Smooth muscle cell (in vitro differentiated cells): ENCODE data around the gene MOCS3. TPM values are rescaled to one million over a fixed set of nuclear protein-coding genes. Genes with fewer than 3 reads are reported as not detected.

Experiments
- DNase-seq: peaks from one replicate; lab custom pipeline; 2025; ENCODE audit not compliant: unreplicated experiment; lab: John Stamatoyannopoulos, UW
- H2AFZ ChIP-seq: fragments of 200-600 bp; sonication (generic); 2 replicates; pipeline ENCODE4 v1.6.0; 2016; ENCODE audit warnings: antibody characterized with exemption, low read depth, mild to moderate bottlenecking
- H3F3A ChIP-seq: fragments of 200-600 bp; sonication (generic); 2 replicates; pipeline ENCODE4 v1.6.0; 2017; ENCODE audit warnings: antibody characterized with exemption, low read depth
- H3K27ac ChIP-seq: fragments of 200-600 bp; sonication (generic); 2 replicates; pipeline ENCODE4 v1.5.1; 2016; ENCODE audit warnings: low read depth, mild to moderate bottlenecking
- H3K27me3 ChIP-seq: fragments of 200-600 bp; sonication (generic); 2 replicates; pipeline ENCODE4 v1.6.1; 2016; ENCODE audit warnings: low read depth, mild to moderate bottlenecking
- H3K36me3 ChIP-seq: fragments of 200-600 bp; sonication (generic); 2 replicates; pipeline ENCODE4 v1.5.1; 2016; ENCODE audit warnings: low read depth
- H3K4me1 ChIP-seq: fragments of 200-600 bp; sonication (generic); 2 replicates; pipeline ENCODE4 v1.5.1; 2016; ENCODE audit warnings: low read depth
- H3K4me2 ChIP-seq: fragments of 200-600 bp; sonication (generic); 2 replicates; pipeline ENCODE4 v1.6.0; 2016; ENCODE audit warnings: mild to moderate bottlenecking
- H3K4me3 ChIP-seq: fragments of 200-600 bp; sonication (generic); 2 replicates; pipeline ENCODE4 v1.5.1; 2016; ENCODE audit warnings: mild to moderate bottlenecking
- H3K79me2 ChIP-seq: fragments of 200-600 bp; sonication (generic); 2 replicates; pipeline ENCODE4 v1.6.0; 2016; ENCODE audit warnings: low read depth, mild to moderate bottlenecking
- H3K9ac ChIP-seq: fragments of 200-600 bp; sonication (generic); 2 replicates; pipeline ENCODE4 v1.6.0; 2016; ENCODE audit warnings: low read depth
- H3K9me3 ChIP-seq: fragments of 200-600 bp; sonication (generic); replicated peaks from 2 replicates; pipeline ENCODE4 v1.5.1; 2016; ENCODE audit warnings: low read depth
- H4K20me1 ChIP-seq: fragments of 200-600 bp; sonication (generic); 2 replicates; pipeline ENCODE4 v1.6.0; 2016; ENCODE audit warnings: low read depth
- WGBS: methylation state at CpG from one replicate; pipeline ENCODE4 v1.1.7; 2016; ENCODE audit warnings: low lambda C conversion rate; 5-methylcytosine and 5-hydroxymethylcytosine counted together
- polyA plus RNA-seq: library from polyadenylated mRNA; unstranded; fragments of >200 nt; fragmentation: Nextera tagmentation; extraction: Ambion mirVana; gene quantifications from 2 replicates; pipeline ENCODE4 v1.2.1, GENCODE V29; 2016
- total RNA-seq: library from RNA; depleted of rRNA; stranded (reverse); fragments of >200 nt; gene quantifications from 2 replicates; pipeline ENCODE4 v1.2.3, GENCODE V29; 2014
- TF ChIP-seq, protein P1 (sequence below): fragments of 200-600 bp; sonication (generic); IDR thresholded peaks from 2 replicates; pipeline ENCODE4 v1.5.1; 2017; ENCODE audit warnings: borderline replicate concordance, mild to moderate bottlenecking, antibody characterized with exemption; ENCODE audit not compliant: insufficient read depth, poor library complexity, severe bottlenecking

The MOCS3 gene
- total and polyA plus RNA-seq, 2 experiments from 2014 or later = 3.2 to 3.7 TPM

DNA sequence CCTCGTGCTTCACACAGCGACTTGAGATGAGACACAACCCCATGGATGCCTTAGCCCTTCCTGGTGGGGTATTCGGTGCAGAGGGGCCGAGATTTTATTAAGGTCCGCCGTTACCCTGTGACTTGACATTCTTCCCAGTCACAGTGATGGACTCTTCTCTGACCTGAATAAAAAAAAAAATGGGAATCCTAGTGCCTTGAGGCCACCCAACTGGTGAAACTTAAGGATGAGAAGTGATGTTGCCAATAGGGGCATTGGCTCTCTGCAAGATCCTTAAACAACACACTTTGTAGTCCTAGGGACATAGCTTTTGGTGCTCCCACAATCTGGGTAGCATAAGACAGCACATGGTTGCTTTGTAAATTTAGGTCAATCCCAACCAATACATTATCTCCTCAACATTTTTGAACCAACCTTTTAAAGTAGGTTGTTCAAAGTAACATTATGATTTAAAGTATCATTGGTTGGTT is 26.6 kb upstream of the MOCS3 start:
- Histone ChIP-seq H3K79me2 (peaks cover 35% of the 10 kb centered on the region), H3K4me3 (peak overlapping the region; percentile 61), H2AFZ (no peak overlapping the region), H3K4me2 (peak overlapping the region; percentile 83), H3K27me3 (no peaks in the 10 kb centered on the region), H3K36me3 (peaks cover 22% of the 10 kb centered on the region), H3K9me3 (no peaks in the 10 kb centered on the region), H3F3A (peaks cover 48% of the 10 kb centered on the region), H4K20me1 (peaks cover 31% of the 10 kb centered on the region), H3K9ac (peak overlapping the region; percentile 89), H3K4me1 (peaks cover 20% of the 10 kb centered on the region), H3K27ac (peak overlapping the region; percentile 95)
- TF ChIP-seq, protein P1, sequence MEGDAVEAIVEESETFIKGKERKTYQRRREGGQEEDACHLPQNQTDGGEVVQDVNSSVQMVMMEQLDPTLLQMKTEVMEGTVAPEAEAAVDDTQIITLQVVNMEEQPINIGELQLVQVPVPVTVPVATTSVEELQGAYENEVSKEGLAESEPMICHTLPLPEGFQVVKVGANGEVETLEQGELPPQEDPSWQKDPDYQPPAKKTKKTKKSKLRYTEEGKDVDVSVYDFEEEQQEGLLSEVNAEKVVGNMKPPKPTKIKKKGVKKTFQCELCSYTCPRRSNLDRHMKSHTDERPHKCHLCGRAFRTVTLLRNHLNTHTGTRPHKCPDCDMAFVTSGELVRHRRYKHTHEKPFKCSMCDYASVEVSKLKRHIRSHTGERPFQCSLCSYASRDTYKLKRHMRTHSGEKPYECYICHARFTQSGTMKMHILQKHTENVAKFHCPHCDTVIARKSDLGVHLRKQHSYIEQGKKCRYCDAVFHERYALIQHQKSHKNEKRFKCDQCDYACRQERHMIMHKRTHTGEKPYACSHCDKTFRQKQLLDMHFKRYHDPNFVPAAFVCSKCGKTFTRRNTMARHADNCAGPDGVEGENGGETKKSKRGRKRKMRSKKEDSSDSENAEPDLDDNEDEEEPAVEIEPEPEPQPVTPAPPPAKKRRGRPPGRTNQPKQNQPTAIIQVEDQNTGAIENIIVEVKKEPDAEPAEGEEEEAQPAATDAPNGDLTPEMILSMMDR = no peak
- DNase-seq = no peak
- 67% methylated on average over 6 of the region's 6 CpGs for WGBS

DNA sequence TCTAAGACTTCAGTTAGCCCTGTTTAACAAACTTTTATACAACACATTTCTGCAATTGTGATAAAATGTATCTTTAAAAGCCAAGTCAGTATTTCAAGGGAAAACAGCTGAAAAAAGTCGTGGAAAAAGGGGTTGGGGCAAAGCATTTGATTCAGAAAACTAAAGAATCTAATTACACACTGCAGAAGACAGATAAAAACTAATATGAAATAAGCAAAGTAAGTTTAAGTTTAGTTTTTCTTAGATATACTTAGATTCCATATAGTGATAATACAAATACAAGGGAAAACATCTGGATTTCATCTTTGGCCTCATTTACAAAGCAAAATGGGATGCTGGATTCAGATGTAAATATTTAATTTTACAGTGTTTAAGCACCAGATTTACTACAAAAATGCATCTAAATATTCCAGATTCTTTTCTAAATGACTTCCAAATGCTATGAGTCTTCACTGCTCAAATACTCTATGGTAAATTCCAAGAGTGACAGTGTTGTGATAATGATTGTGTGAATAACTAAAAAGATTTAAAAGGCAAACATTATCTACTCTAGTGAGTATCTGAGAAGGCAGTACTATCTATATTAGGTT is 25.8 kb upstream of the MOCS3 start:
- no peaks in the 10 kb centered on the region for H3K27me3 ChIP-seq
- H3K27ac ChIP-seq = peak overlapping the region; percentile 95
- no peaks in the 10 kb centered on the region for H3K9me3 ChIP-seq
- DNase-seq = no peak
- H3K9ac ChIP-seq = no peak overlapping the region
- peaks cover 24% of the 10 kb centered on the region for H4K20me1 ChIP-seq
- peaks cover 14% of the 10 kb centered on the region for H3K4me1 ChIP-seq
- H3K36me3 ChIP-seq = peaks cover 22% of the 10 kb centered on the region
- peaks cover 28% of the 10 kb centered on the region for H3K79me2 ChIP-seq
- 74% methylated on average over 1 of the region's 1 CpG for WGBS
- peaks cover 55% of the 10 kb centered on the region for H3F3A ChIP-seq
- TF ChIP-seq, protein P1 = no peak
- no peak overlapping the region for H3K4me3 ChIP-seq
- H3K4me2 ChIP-seq = no peak overlapping the region
- no peak overlapping the region for H2AFZ ChIP-seq

DNA sequence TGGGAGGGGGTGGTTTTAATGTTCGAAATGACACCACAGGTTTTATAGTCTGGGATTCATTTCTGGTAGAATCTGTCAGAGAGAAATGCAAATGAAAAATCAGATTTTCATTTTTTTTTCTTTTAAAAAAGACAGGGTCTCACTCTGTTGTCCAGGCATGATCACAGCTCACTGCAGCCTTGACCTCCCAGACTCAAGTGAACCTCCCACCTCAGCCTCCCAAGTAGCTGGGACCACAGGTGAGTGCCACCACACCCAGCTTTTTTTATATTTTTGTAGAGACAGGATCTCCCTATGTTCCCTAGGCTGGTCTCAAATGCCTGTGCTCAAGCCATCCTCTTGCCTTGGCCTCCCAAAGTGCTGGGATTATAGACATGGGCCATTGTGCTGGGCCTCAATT is 25.0 kb upstream of the MOCS3 start:
- H3K4me1 ChIP-seq = peaks cover 6% of the 10 kb centered on the region
- no peak overlapping the region for H3K4me2 ChIP-seq
- peaks cover 20% of the 10 kb centered on the region for H3K79me2 ChIP-seq
- no peak overlapping the region for H3K9ac ChIP-seq
- TF ChIP-seq, protein P1 = no peak
- H3K36me3 ChIP-seq = peaks cover 25% of the 10 kb centered on the region
- 89% methylated on average over 1 of the region's 1 CpG for WGBS
- DNase-seq = no peak
- no peak overlapping the region for H3K4me3 ChIP-seq
- no peaks in the 10 kb centered on the region for H3K27me3 ChIP-seq
- peaks cover 58% of the 10 kb centered on the region for H3F3A ChIP-seq
- H2AFZ ChIP-seq = no peak overlapping the region
- H3K9me3 ChIP-seq = no peaks in the 10 kb centered on the region
- H4K20me1 ChIP-seq = peaks cover 16% of the 10 kb centered on the region
- peak overlapping the region; percentile 95 for H3K27ac ChIP-seq

DNA sequence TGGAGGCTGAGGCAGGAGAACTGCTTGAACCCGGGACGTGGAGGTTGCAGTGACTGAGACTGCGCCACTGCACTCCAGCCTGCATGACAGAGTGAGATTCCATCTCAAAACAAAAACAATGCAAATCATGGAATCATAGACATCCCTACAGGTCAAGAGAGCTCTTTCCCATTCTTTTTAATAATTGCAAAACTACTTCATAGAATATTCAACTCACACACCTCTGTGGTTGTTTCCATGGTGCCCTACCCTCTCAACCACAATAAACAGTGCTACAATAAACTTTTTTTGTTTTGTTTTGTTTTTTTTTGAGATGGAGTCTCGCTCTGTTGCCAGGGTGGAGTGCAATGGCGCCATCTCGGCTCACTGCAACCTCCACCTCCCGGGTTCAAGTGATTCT is 15.5 kb upstream of the MOCS3 start:
- no peak overlapping the region for H3K4me3 ChIP-seq
- no peaks in the 10 kb centered on the region for H3K9me3 ChIP-seq
- no peak overlapping the region for H3K9ac ChIP-seq
- TF ChIP-seq, protein P1 = no peak
- no peak overlapping the region for H3K4me2 ChIP-seq
- WGBS = 96% methylated on average over 6 of the region's 7 CpGs
- peaks cover 8% of the 10 kb centered on the region for H4K20me1 ChIP-seq
- no peak overlapping the region for H3K27ac ChIP-seq
- H3K36me3 ChIP-seq = peaks cover 8% of the 10 kb centered on the region
- H3K79me2 ChIP-seq = peaks cover 4% of the 10 kb centered on the region
- peaks cover 3% of the 10 kb centered on the region for H3F3A ChIP-seq
- H3K27me3 ChIP-seq = no peaks in the 10 kb centered on the region
- DNase-seq = no peak
- H3K4me1 ChIP-seq = no peaks in the 10 kb centered on the region
- H2AFZ ChIP-seq = no peak overlapping the region
